ENCODE results near the gene GPR162.

Gene GPR162

GRCh38 chr12:6787309-6787708 is 34.3 kb upstream of the GPR162 start:
- FAIRE-seq, result no peak
- no peak for DNase-seq (ENCODE audit: low spot score)

GRCh38 chr12:6788972-6789924 is 32.4 kb upstream of the GPR162 start, which contains the start of gene CD4:
Gene CD4, plus strand, starts transcription at chr12:6789528. Its CDS starts 10,611 bp downstream, at chr12:6800139.
- FAIRE-seq (no peak), DNase-seq (ENCODE audit: low spot score) (no peak)

GRCh38 chr12:6790496-6791150 is 31.0 kb upstream of the GPR162 start:
- DNase-seq (ENCODE audit: low spot score), result no peak
- FAIRE-seq, result no peak

GRCh38 chr12:6791931-6792520 is 29.6 kb upstream of the GPR162 start:
- FAIRE-seq (no peak), DNase-seq (ENCODE audit: low spot score) (no peak)

GRCh38 chr12:6792522-6793201 is 29.0 kb upstream of the GPR162 start:
- DNase-seq (ENCODE audit: low spot score) (no peak), FAIRE-seq (no peak)

GRCh38 chr12:6795088-6795487 is 26.5 kb upstream of the GPR162 start:
- no peak for FAIRE-seq
- DNase-seq (ENCODE audit: low spot score), result no peak

- DNase-seq (ENCODE audit: low spot score) (no peak), FAIRE-seq (no peak)
Measured at GRCh38 chr12:6796576-6796975, 25.0 kb upstream of the GPR162 start.

- DNase-seq (ENCODE audit: low spot score) (no peak), FAIRE-seq (no peak)
Measured at GRCh38 chr12:6799147-6799546, 22.5 kb upstream of the GPR162 start.

- FAIRE-seq, result no peak
- DNase-seq (ENCODE audit: low spot score), result no peak
Measured at GRCh38 chr12:6807170-6807569, 14.5 kb upstream of the GPR162 start.

GRCh38 chr12:6809056-6809455 is 12.6 kb upstream of the GPR162 start:
- no peak for FAIRE-seq

GRCh38 chr12:6810758-6811157 is 10.9 kb upstream of the GPR162 start:
- FAIRE-seq, result no peak
- DNase-seq (ENCODE audit: low spot score), result no peak

More at GRCh38 chr12:6809056-6809455, 12.6 kb upstream of the GPR162 start:
- DNase-seq (ENCODE audit: low spot score), result no peak

GRCh38 chr12:6813363-6813762 is 8.3 kb upstream of the GPR162 start:
- DNase-seq (ENCODE audit: low spot score) (no peak), FAIRE-seq (no peak)

GRCh38 chr12:6816598-6816997 is 5.0 kb upstream of the GPR162 start:
- no peak for FAIRE-seq
- no peak for DNase-seq (ENCODE audit: low spot score)

- FAIRE-seq, result no peak
- DNase-seq (ENCODE audit: low spot score), result no peak
Measured at GRCh38 chr12:6817098-6817497, 4.5 kb upstream of the GPR162 start.

- FAIRE-seq, result no peak
Measured at GRCh38 chr12:6817662-6818157, 3.9 kb upstream of the GPR162 start.

GRCh38 chr12:6818222-6818621 is 3.4 kb upstream of the GPR162 start:
- no peak for DNase-seq (ENCODE audit: low spot score)
- no peak for FAIRE-seq

More at GRCh38 chr12:6817662-6818157, 3.9 kb upstream of the GPR162 start:
- no peak for DNase-seq (ENCODE audit: low spot score)

- DNase-seq (ENCODE audit: low spot score) (no peak), FAIRE-seq (no peak)
Measured at GRCh38 chr12:6818645-6819044, 3.0 kb upstream of the GPR162 start.

- DNase-seq (ENCODE audit: low spot score), result no peak
- no peak for FAIRE-seq
Measured at GRCh38 chr12:6819106-6820030, 2.3 kb upstream of the GPR162 start.

- FAIRE-seq, result no peak
Measured at GRCh38 chr12:6820166-6820565, 1.5 kb upstream of the GPR162 start.

GRCh38 chr12:6822426-6823135 is 960 bp downstream of the GPR162 start:
- DNase-seq (ENCODE audit: low spot score), result no peak
- no peak for FAIRE-seq

More at GRCh38 chr12:6820166-6820565, 1.5 kb upstream of the GPR162 start:
- DNase-seq (ENCODE audit: low spot score), result no peak
